Measurements from ENCODE around the gene RAI14.
"Not testable (repeated sequence)": the region's sequence is repeated elsewhere in the genome, so short reads cannot be mapped to it uniquely, and the experiment has no call there.

Gene RAI14

GRCh38 chr5:34811706-34812105, 155.6 kb downstream of the RAI14 start:
- peaks cover 7% of the 10 kb centered on the region for H3K4me1 ChIP-seq (ENCODE audit: control insufficient read depth, insufficient read depth, low read length)
- peaks cover 31% of the 10 kb centered on the region for H3K36me3 ChIP-seq (ENCODE audit: control insufficient read depth, insufficient read depth, low read length, severe bottlenecking)
- H3K9ac ChIP-seq (ENCODE audit: low read length) = no peak overlapping the region
- peak; percentile 44 for DNase-seq (ENCODE audit: low read depth)
- no peaks in the 10 kb centered on the region for H3K9me3 ChIP-seq (ENCODE audit: control insufficient read depth, low read length)
- H3K27me3 ChIP-seq (replicated peaks; ENCODE audit: control insufficient read depth, insufficient read depth, low read length) = no peaks in the 10 kb centered on the region
- H3K4me3 ChIP-seq (ENCODE audit: low read length) = no peak overlapping the region

GRCh38 chr5:34813509-34813908, 157.4 kb downstream of the RAI14 start:
- no peak for DNase-seq (ENCODE audit: low read depth)
- Histone ChIP-seq H3K9me3 (ENCODE audit: control insufficient read depth, low read length) (no peaks in the 10 kb centered on the region), H3K9ac (ENCODE audit: low read length) (no peak overlapping the region), H3K36me3 (ENCODE audit: control insufficient read depth, insufficient read depth, low read length, severe bottlenecking) (peaks cover 28% of the 10 kb centered on the region), H3K4me1 (ENCODE audit: control insufficient read depth, insufficient read depth, low read length) (peaks cover 7% of the 10 kb centered on the region), H3K4me3 (ENCODE audit: low read length) (no peak overlapping the region), H3K27me3 (replicated peaks; ENCODE audit: control insufficient read depth, insufficient read depth, low read length) (no peaks in the 10 kb centered on the region)

GRCh38 chr5:34817558-34818351, 161.6 kb downstream of the RAI14 start:
- Histone ChIP-seq H3K4me1 (ENCODE audit: control insufficient read depth, insufficient read depth, low read length) (peaks cover 5% of the 10 kb centered on the region), H3K36me3 (ENCODE audit: control insufficient read depth, insufficient read depth, low read length, severe bottlenecking) (peaks cover 40% of the 10 kb centered on the region), H3K9ac (ENCODE audit: low read length) (no peak overlapping the region), H3K9me3 (ENCODE audit: control insufficient read depth, low read length) (no peaks in the 10 kb centered on the region), H3K27me3 (replicated peaks; ENCODE audit: control insufficient read depth, insufficient read depth, low read length) (no peaks in the 10 kb centered on the region), H3K4me3 (ENCODE audit: low read length) (no peak overlapping the region)
- peak; percentile 61 for DNase-seq (ENCODE audit: low read depth)

- peaks cover 5% of the 10 kb centered on the region for H3K4me1 ChIP-seq (ENCODE audit: control insufficient read depth, insufficient read depth, low read length)
- no peak overlapping the region for H3K4me3 ChIP-seq (ENCODE audit: low read length)
- peaks cover 44% of the 10 kb centered on the region for H3K36me3 ChIP-seq (ENCODE audit: control insufficient read depth, insufficient read depth, low read length, severe bottlenecking)
- no peaks in the 10 kb centered on the region for H3K27me3 ChIP-seq (replicated peaks; ENCODE audit: control insufficient read depth, insufficient read depth, low read length)
- H3K9me3 ChIP-seq (ENCODE audit: control insufficient read depth, low read length) = no peaks in the 10 kb centered on the region
- no peak for DNase-seq (ENCODE audit: low read depth)
- no peak overlapping the region for H3K9ac ChIP-seq (ENCODE audit: low read length)
Observed at GRCh38 chr5:34818717-34819116, 162.6 kb downstream of the RAI14 start.

GRCh38 chr5:34820593-34820992, 164.5 kb downstream of the RAI14 start:
- Histone ChIP-seq H3K36me3 (ENCODE audit: control insufficient read depth, insufficient read depth, low read length, severe bottlenecking) (peaks cover 49% of the 10 kb centered on the region), H3K9me3 (ENCODE audit: control insufficient read depth, low read length) (no peaks in the 10 kb centered on the region), H3K9ac (ENCODE audit: low read length) (no peak overlapping the region), H3K4me1 (ENCODE audit: control insufficient read depth, insufficient read depth, low read length) (peaks cover 5% of the 10 kb centered on the region), H3K4me3 (ENCODE audit: low read length) (no peak overlapping the region), H3K27me3 (replicated peaks; ENCODE audit: control insufficient read depth, insufficient read depth, low read length) (no peaks in the 10 kb centered on the region)
- DNase-seq (ENCODE audit: low read depth) = no peak

GRCh38 chr5:34822956-34823715, 167.0 kb downstream of the RAI14 start:
- peaks cover 68% of the 10 kb centered on the region for H3K36me3 ChIP-seq (ENCODE audit: control insufficient read depth, insufficient read depth, low read length, severe bottlenecking)
- peak; percentile 82 for DNase-seq (ENCODE audit: low read depth)

GRCh38 chr5:34826347-34826746, 170.2 kb downstream of the RAI14 start:
- Histone ChIP-seq H3K4me1 (ENCODE audit: control insufficient read depth, insufficient read depth, low read length) (no peaks in the 10 kb centered on the region), H3K4me3 (ENCODE audit: low read length) (no peak overlapping the region), H3K9me3 (ENCODE audit: control insufficient read depth, low read length) (no peaks in the 10 kb centered on the region), H3K27me3 (replicated peaks; ENCODE audit: control insufficient read depth, insufficient read depth, low read length) (no peaks in the 10 kb centered on the region), H3K36me3 (ENCODE audit: control insufficient read depth, insufficient read depth, low read length, severe bottlenecking) (peaks cover 75% of the 10 kb centered on the region), H3K9ac (ENCODE audit: low read length) (no peak overlapping the region)
- DNase-seq (ENCODE audit: low read depth) = no peak

More at GRCh38 chr5:34822956-34823715, 167.0 kb downstream of the RAI14 start:
- no peaks in the 10 kb centered on the region for H3K9me3 ChIP-seq (ENCODE audit: control insufficient read depth, low read length)
- H3K27me3 ChIP-seq (replicated peaks; ENCODE audit: control insufficient read depth, insufficient read depth, low read length) = no peaks in the 10 kb centered on the region
- no peak overlapping the region for H3K9ac ChIP-seq (ENCODE audit: low read length)
- no peak overlapping the region for H3K4me3 ChIP-seq (ENCODE audit: low read length)
- H3K4me1 ChIP-seq (ENCODE audit: control insufficient read depth, insufficient read depth, low read length) = peaks cover 5% of the 10 kb centered on the region

- no peak for DNase-seq (ENCODE audit: low read depth)
- H3K4me1 ChIP-seq (ENCODE audit: control insufficient read depth, insufficient read depth, low read length) = peaks cover 12% of the 10 kb centered on the region
- H3K27me3 ChIP-seq (replicated peaks; ENCODE audit: control insufficient read depth, insufficient read depth, low read length) = no peaks in the 10 kb centered on the region
- H3K9me3 ChIP-seq (ENCODE audit: control insufficient read depth, low read length) = no peaks in the 10 kb centered on the region
- H3K36me3 ChIP-seq (ENCODE audit: control insufficient read depth, insufficient read depth, low read length, severe bottlenecking) = peaks cover 76% of the 10 kb centered on the region
- H3K9ac ChIP-seq (ENCODE audit: low read length) = no peak overlapping the region
- no peak overlapping the region for H3K4me3 ChIP-seq (ENCODE audit: low read length)
Observed at GRCh38 chr5:34827588-34828506, 171.7 kb downstream of the RAI14 start.

GRCh38 chr5:34830827-34831226, 174.7 kb downstream of the RAI14 start:
- peaks cover 55% of the 10 kb centered on the region for H3K36me3 ChIP-seq (ENCODE audit: control insufficient read depth, insufficient read depth, low read length, severe bottlenecking)
- not testable (repeated sequence) for H3K9me3 ChIP-seq (ENCODE audit: control insufficient read depth, low read length); H3K27me3 ChIP-seq (replicated peaks; ENCODE audit: control insufficient read depth, insufficient read depth, low read length); H3K4me3 ChIP-seq (ENCODE audit: low read length); DNase-seq (ENCODE audit: low read depth); H3K9ac ChIP-seq (ENCODE audit: low read length)
- H3K4me1 ChIP-seq (ENCODE audit: control insufficient read depth, insufficient read depth, low read length) = peaks cover 29% of the 10 kb centered on the region

- Histone ChIP-seq H3K9me3 (ENCODE audit: control insufficient read depth, low read length) (no peaks in the 10 kb centered on the region), H3K36me3 (ENCODE audit: control insufficient read depth, insufficient read depth, low read length, severe bottlenecking) (peaks cover 50% of the 10 kb centered on the region)
- peak; percentile 23 for DNase-seq (ENCODE audit: low read depth)
Observed at GRCh38 chr5:34831303-34831702, 175.2 kb downstream of the RAI14 start.

GRCh38 chr5:34832568-34832967, 176.4 kb downstream of the RAI14 start:
- Histone ChIP-seq H3K4me1 (ENCODE audit: control insufficient read depth, insufficient read depth, low read length) (peaks cover 29% of the 10 kb centered on the region), H3K9me3 (ENCODE audit: control insufficient read depth, low read length) (no peaks in the 10 kb centered on the region), H3K4me3 (ENCODE audit: low read length) (no peak overlapping the region), H3K27me3 (replicated peaks; ENCODE audit: control insufficient read depth, insufficient read depth, low read length) (no peaks in the 10 kb centered on the region), H3K9ac (ENCODE audit: low read length) (no peak overlapping the region), H3K36me3 (ENCODE audit: control insufficient read depth, insufficient read depth, low read length, severe bottlenecking) (peaks cover 38% of the 10 kb centered on the region)
- no peak for DNase-seq (ENCODE audit: low read depth)

More at GRCh38 chr5:34831303-34831702, 175.2 kb downstream of the RAI14 start:
- H3K4me3 ChIP-seq (ENCODE audit: low read length) = no peak overlapping the region
- peaks cover 29% of the 10 kb centered on the region for H3K4me1 ChIP-seq (ENCODE audit: control insufficient read depth, insufficient read depth, low read length)
- no peak overlapping the region for H3K9ac ChIP-seq (ENCODE audit: low read length)
- no peaks in the 10 kb centered on the region for H3K27me3 ChIP-seq (replicated peaks; ENCODE audit: control insufficient read depth, insufficient read depth, low read length)

All from adipocyte (in vitro differentiated cells).